ENCODE measurements around the gene RCE1.

Gene RCE1

DNA sequence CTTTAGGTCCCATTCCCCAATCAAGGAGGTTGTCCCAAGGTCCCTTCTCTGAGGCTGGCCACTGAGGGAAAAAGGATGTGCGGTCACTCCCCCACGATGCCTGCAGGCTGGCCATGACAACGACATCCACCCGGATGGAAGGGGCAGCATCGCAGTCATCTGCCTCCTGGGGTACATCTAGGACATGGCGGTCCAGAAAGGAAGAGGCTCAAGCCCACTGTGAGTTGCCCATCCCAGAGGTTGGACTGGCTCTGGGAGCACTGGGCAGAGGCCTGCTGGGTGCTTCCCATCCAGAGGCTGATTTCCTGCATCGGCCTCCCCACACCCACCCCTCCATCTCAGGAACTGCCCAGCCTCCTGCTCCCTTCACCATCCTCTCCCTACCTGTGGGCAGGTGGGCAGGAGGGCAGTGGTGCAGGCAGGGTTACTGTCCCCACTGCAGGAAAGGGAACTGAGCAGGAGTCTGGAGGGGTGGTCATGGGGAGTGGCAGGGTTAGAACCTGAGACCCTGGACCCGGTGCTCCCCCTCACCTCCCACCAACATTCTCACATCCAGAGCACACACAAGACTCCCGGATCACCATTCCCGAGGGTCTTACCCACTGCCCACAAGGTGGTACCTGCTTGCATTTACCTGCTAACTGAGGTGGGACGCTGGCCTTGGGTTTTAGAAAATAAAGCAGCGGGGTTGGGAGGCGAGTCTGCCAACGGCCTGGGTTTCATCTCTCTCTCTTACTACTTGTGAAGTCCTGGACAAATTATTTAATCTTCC is 4.4 kb downstream of the RCE1 start:
- no peak for DNase-seq (ENCODE audit: low read depth, low spot score)
- ChIA-PET CTCF (no interaction called here), POLR2A (interaction anchor here (0.5 kb wide), 1 partner anchor 326 kb away, joined by 3 read pairs; no protein-coding TSS in a partner anchor)
- TF ChIP-seq, protein P1, sequence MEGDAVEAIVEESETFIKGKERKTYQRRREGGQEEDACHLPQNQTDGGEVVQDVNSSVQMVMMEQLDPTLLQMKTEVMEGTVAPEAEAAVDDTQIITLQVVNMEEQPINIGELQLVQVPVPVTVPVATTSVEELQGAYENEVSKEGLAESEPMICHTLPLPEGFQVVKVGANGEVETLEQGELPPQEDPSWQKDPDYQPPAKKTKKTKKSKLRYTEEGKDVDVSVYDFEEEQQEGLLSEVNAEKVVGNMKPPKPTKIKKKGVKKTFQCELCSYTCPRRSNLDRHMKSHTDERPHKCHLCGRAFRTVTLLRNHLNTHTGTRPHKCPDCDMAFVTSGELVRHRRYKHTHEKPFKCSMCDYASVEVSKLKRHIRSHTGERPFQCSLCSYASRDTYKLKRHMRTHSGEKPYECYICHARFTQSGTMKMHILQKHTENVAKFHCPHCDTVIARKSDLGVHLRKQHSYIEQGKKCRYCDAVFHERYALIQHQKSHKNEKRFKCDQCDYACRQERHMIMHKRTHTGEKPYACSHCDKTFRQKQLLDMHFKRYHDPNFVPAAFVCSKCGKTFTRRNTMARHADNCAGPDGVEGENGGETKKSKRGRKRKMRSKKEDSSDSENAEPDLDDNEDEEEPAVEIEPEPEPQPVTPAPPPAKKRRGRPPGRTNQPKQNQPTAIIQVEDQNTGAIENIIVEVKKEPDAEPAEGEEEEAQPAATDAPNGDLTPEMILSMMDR (IDR thresholded peaks at IDR 0.05; ENCODE audit: insufficient read depth, low read length, missing control alignments), result no peak
- H3K4me3 ChIP-seq (ENCODE audit: low read depth, low read length), result no peak overlapping the region

DNA sequence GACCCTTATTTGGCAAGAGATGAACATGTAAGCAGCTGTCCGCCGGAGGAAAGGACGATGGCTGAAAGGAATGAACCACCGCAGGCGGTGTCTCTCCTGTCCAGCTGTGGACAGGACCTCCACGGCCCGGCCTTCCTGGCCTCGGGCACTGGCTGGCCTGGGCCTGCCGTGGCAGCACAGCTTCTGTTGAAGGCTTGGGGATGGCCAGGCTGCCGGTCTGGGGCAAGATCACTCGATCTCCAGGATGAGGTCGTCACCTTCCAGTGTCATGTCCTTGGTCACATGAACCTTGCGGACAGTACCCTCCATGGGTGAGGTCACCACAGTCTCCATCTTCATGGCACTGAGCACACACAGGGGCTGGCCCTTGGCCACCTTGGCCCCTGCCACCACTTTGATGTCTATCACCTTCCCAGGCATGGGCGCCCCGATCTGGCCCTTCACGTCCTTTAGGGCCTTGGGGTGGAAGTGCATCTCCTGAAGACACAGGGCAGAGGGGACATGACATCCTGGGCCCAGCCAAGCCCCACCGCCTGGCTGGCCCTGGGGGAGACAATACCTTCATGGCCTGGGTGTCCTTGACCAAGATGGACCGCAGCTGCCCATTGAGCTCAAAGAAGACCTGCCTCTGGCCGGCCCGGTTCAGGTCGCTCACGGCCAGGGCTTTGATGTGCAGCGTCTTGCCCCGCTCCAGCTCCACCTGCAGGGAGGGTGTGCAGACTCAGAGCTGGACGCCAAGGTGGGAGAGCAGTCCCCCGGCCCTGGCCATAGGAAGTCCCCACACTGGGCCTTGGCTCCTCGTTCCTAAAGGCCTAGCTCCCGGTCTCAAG is 5.6 kb downstream of the RCE1 start:
- TF ChIP-seq, protein P1 (IDR thresholded peaks at IDR 0.05; ENCODE audit: insufficient read depth, low read length, missing control alignments), result no peak
- CTCF ChIA-PET, result no interaction called here
- no peak overlapping the region for H3K4me3 ChIP-seq (ENCODE audit: low read depth, low read length)
- POLR2A ChIA-PET, result interaction anchor here (0.5 kb wide), 1 partner anchor 177 kb away, joined by 3 read pairs; no protein-coding TSS in a partner anchor
- DNase-seq (ENCODE audit: low read depth, low spot score), result no peak

DNA sequence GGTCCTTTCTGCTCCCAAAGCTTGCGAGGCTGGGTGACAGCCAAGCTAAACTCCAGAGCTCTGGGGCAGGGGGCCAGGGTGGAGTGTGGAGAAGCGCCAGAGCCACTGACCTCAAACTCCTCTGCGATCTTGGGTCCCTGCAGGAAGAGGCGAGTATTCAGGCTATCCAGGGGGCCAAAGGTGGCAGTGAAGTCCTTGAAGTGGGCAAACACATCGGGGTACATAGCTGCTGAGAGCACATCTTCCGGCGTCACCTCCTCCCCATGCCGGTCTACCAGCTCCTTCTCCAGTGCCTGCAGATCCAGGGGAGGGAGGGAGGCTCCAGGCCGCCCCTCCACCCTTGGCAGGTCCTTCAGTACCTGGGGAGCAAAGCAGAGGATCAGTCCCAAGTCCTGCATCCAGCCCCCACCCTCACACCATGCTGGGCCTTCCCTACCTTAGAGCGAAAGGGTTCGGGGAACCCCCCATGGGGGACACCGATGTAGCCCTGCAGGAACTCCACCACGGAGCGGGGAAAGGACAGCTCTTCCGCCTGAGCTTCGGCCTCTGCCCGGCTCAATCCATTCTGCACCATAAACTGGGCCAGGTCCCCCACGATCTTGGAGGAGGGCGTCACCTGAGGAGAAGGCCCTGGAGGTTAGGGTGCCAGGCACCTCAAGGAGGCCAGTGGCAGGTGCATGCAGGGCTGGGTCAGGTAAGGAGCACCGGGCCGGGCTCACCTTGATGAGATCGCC is 6.4 kb downstream of the RCE1 start:
- DNase-seq (ENCODE audit: low read depth, low spot score), result no peak
- no peak overlapping the region for H3K4me3 ChIP-seq (ENCODE audit: low read depth, low read length)
- CTCF ChIA-PET, result no interaction called here
- TF ChIP-seq, protein P1 (IDR thresholded peaks at IDR 0.05; ENCODE audit: insufficient read depth, low read length, missing control alignments), result no peak
- POLR2A ChIA-PET, result no interaction called here

DNA sequence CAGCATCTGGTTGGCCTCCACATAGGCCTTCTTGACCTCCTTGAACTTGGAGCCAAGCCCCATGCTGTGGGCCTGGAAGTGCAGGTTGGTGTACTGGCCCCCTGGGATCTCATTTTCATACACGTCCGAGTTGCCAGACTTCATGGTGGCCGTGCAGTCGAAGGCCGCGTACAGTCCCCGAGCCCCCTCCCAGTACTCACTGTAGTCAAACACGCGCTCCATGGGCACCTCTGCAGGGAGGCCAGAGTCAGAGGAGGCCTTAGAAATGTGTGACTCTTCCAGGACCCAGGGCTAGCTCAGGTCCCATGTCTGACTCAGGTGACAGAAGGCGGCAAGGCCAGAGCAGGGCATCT is 7.0 kb downstream of the RCE1 start:
- no peak overlapping the region for H3K4me3 ChIP-seq (ENCODE audit: low read depth, low read length)
- CTCF ChIA-PET, result interaction anchor here (1.1 kb wide), 1 partner anchor 172 kb away, joined by 3 read pairs; no protein-coding TSS in a partner anchor
- TF ChIP-seq, protein P1 (IDR thresholded peaks at IDR 0.05; ENCODE audit: insufficient read depth, low read length, missing control alignments), result no peak
- DNase-seq (ENCODE audit: low read depth, low spot score), result no peak
- POLR2A ChIA-PET, result no interaction called here

DNA sequence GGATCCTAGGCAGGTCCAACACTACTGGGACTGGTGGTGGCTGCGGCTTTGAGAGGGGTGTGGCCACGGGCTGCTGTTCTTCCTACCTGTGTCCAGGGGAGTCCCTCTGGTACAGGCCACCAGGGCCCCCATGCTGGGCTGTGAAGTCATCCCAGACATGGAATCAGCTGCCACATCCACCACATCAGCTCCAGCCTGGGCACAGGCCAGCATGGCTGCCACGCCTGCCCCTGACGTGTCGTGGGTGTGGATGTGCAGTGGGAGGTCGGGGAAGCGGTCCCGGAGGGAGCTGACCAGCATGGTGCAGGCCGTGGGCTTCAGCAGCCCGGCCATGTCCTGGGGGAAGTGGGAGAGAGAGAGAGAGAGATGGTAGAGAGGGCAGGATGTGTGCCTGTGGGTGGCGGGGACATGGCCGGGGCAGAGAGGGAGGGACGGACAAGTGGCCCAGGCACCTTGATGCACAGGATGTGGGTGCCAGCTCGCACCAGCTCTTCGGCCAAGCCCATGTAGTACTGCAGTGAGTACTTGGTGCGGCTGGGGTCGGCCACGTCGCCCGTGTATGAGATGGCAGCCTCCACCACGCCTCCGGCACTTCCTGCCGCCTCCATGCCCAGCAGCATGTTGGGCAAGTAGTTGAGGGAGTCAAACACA is 7.5 kb downstream of the RCE1 start:
- CTCF ChIA-PET, result interaction anchor here (1.1 kb wide), 1 partner anchor 171 kb away, joined by 3 read pairs; no protein-coding TSS in a partner anchor
- POLR2A ChIA-PET, result interaction anchor here (0.6 kb wide), 1 partner anchor 208 kb away, joined by 3 read pairs; no protein-coding TSS in a partner anchor
- TF ChIP-seq, protein P1 (IDR thresholded peaks at IDR 0.05; ENCODE audit: insufficient read depth, low read length, missing control alignments), result no peak
- DNase-seq (ENCODE audit: low read depth, low spot score), result no peak
- no peak overlapping the region for H3K4me3 ChIP-seq (ENCODE audit: low read depth, low read length)
